HCEC 1CT (cell line): ENCODE results near the gene NRG3.

Experiments
- DNase-seq: peaks from one replicate; pipeline ENCODE4 v3.0.0-alpha.2; 2017

The NRG3 gene

DNA sequence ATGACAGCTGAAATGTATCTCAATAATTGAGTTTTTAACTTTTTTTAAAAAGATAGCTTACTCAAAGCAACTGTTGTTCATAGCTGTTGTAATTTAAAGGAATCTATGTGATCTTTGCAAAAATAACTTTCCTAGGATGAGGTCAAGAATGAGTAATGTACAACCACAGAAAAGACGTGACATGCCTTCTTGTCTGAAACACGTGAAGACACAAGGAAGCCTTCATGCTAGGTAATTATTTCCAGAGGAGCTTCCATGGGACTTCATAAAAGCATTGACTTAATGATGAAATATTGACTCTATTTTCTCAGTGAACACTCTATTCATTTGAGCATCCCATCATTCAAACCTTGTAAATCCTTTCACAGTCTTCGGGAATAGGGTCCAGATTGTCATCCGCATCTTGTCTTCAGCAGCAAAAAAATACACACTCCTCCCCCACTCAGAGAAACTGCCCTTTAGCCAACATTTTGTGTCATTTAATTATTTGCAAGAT is 528.0 kb downstream of the NRG3 start:
- no peak for DNase-seq

DNA sequence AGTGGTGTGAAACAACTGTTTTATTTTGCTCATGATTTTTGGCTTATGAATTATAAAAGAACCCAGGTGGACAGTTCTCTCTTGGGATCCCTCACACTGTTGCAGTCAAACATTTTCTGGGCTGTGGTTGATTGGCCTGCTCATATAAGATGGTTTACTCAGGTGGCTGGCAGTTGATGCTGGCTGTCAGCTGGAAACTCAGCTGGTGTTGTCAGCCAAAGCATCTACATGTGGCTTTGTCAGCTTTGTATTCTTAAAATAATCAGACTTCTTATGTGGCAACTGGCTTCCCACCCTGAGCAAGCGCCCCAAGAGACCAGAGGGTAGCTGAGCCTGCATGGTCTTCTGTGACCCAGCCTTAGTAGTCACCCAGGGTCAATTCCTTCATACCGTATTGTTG is 534.7 kb downstream of the NRG3 start:
- no peak for DNase-seq

DNA sequence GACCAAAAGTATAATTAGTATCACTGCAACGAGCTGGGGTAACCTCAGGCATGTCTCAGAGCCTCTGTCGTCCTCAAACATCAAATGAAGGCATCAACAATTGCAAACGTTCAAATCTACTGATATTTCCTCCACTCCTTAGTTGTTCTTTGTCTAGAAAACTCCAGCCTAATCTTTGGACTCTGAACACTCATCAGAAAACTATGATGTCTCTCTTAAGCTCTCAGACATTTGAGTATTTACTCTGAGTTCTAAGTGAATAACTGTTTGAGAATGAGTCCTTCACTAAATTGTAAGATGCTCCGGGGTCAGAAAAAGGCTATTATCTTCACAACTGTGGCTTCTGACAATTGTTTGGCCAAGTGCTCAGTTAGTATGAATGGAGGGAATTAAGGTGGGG is 536.4 kb downstream of the NRG3 start:
- DNase-seq, result no peak

DNA sequence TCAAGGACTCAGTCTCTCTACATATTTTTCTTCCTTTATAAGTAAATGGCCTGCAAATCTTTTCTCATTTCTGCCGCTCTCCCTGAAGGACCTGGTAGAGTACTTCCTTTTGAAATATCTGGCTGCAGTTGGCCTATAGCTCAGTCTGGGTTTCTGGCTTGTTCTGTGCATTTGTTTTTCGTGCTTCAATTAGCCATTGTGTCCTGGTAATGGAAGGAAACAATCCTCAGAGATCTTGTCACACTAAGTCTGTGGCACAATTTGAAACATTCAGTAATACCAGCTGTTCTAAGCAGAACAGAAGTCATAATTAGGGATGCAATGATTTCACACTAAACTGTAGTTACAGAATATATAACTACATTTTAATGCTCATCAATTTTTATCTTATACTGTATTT is 545.0 kb downstream of the NRG3 start:
- no peak for DNase-seq

DNA sequence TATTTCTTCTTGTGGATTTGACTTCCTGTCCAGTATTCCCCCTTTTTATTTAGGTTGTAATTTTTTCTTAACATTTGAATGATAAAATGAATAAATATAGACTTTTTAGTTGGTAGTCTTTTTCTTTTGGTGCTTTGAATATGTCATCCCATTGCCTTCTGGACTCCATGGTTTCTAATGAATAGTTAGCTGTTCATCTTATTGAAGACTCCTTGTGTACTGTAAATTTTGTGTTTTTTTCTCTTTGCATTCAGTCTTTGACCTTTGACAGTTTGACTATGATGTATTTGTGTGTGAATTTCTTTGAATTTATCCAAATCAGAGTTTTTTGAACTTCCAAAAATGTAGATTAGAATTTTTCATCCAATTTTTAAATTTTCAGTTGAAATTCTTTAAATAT is 554.3 kb downstream of the NRG3 start:
- DNase-seq, result no peak

DNA sequence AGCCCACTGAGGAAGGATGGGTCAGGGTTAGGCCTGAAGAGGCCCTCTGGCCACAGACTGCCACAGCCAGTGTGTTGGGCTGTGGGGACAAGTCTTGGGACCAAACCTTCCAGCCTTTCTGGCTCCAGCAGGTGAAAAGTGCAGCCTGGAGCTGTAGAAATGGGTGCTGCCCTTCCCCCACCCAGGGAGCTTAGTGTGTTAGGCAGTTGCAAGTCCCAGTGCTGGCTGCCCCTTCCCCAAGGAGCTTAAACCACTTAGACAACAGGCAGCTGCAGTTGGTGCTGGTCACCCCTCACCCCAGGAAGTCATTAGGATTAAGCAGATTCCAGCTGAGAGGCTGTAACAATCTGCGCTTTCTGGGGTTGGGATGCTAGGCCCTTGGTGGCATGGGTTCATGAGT is 563.3 kb downstream of the NRG3 start:
- no peak for DNase-seq

DNA sequence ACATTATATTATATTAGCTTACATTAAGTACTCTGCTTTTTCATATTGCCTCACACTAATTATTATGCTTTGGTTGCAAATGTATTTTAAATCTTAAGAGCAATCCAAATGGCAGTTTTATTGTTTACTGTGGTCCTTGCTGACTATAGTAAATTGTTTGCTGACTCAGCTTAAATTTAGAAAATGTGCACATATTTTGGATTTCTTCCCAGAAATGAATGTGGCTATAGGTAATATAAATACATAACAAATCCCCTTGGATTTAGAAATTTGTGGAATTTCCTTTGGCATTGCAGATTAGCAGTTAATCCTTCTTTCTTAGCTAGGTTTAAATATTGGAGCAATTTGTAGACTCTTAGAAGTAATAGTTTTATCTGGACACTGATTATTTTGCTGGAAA is 565.8 kb downstream of the NRG3 start:
- no peak for DNase-seq

DNA sequence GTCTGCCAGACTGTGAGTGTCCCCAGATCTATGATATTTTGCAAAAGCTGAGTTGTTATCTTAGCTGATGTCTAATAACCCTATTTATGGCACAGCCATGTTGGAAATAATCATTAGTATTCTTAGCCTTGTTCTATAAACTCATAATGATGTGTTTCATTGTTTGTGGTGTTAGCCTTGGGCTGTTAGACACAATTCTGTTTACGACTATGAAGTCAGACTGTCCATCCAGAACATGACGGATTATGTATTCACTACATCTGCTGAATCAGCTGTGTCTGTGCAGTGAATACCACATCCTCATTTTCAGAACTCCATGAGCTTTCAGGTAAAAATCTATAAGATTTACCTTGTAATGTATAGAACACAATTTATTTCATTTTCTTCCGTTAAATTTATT is 577.1 kb downstream of the NRG3 start:
- DNase-seq, result no peak

DNA sequence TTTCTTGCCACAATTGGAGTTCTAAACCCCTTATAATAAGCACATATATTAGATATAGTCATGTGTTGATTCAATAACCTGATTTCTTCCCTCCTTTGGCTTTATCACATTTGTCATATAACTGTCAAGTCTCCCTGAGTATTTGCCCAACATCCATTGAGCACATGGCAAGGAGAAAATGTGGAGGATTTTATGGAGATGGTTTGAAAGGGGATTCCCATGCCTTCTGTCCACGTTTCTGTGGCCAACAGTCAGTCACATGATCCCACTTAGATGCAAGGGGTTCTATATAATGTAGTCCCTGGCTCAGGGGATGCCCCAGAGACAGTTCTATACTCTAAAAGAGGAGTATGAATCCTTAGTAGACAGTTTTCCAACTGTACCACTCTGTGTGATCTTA is 577.7 kb downstream of the NRG3 start:
- no peak for DNase-seq

DNA sequence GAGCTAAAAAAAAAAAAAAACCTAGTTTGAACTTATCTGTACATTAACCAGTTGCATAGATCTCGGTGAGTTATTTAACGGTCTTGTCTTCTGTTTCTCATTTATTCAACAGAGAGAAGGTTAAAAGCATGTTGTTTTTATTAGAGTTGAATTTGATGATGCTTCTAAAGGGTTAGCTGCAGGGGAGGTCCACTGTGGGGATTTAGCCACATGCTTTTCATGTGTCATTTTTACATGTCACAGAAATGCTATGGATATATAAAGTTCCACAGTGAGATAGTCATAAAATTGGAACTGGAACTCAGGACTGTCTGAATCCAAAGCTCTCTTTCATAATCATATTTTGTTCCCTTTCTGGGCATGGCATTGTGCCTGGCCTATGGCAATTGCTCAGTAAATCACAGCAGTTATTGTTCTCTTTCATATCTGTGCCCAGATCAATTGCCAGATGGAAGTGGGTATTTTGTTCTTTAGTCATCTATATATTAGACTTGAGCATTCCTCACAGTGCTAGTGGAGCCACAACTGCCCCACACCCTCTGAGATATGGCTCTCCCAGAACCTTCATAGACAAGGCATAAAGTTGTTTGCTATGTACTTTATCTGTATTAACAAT is 578.8 kb downstream of the NRG3 start:
- DNase-seq, result no peak

DNA sequence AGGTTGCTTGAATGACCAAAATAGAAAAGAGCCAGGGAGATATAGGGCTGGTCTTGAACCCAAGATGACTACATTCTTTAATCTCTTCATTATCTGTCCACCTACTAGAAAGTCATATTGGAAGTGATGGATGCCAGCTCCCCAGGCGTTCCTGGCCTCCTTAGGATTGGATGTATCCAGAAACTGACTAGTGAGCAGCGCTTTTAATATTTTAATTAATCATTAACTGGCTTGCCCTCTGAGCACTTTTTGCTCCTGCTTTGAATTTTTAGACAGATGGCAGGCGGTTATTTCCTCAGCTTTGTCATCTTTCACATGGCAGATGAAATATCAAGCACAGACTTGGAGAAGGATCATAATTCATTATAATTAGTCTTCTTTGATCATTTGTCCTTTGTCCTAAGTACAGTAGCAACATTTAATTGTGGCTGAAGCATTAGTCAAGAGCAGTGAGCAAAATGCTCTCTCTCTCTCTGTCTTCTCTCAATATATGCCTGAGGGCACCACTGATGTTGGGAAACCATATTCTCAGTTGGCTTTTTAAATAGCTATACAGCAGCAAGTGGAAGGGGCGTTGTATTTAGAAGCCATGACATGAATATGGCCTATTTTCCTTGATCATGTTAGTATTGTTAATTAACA is 588.0 kb downstream of the NRG3 start:
- no peak for DNase-seq

DNA sequence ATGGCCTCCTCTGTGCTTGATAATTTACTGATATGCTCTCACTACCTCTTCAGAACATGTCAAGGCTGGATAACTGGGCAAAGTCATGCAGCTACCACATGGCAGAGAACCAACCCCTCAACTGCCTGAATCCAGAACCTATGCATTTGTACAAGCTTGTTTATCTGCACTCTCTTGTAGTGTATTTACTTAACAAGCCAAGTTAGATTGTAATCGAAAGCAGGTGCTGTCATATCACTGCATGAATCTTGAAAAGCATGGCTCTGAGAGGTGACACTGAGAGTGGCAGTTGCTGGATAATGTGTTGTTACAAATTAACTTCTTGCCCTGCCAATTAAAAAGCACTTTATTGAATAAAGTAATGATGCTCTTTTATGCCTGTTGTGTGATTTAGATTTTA is 588.6 kb downstream of the NRG3 start:
- no peak for DNase-seq

DNA sequence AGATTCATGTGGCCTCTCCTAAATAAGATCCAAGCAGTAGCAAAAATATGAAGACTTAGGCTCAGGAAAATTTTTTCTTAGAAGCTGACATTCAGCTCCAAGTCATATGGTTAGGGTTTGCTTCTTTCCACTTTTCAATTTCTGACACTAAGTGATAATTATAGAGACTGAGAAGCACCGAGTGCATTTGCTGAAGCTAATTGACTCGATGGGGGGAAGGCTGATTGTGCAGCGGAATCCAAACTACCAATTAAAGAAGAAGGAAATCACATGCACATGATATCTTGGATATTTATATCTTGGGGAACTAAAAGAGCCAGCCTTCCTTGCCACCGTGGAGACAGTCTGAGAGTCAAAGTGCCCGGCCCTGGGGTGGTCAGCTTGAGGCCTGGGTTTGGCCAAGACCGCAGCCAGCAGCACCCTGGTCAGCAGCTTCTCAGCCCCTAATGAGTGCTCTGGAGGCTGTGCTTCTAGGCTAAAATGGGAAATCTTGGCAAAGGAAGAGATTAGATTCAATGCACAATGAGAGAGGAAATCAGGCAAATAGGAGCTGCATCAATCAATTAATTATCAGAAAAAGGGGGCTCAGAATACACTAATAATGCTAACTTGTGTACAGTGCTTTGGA is 589.3 kb downstream of the NRG3 start:
- no peak for DNase-seq

DNA sequence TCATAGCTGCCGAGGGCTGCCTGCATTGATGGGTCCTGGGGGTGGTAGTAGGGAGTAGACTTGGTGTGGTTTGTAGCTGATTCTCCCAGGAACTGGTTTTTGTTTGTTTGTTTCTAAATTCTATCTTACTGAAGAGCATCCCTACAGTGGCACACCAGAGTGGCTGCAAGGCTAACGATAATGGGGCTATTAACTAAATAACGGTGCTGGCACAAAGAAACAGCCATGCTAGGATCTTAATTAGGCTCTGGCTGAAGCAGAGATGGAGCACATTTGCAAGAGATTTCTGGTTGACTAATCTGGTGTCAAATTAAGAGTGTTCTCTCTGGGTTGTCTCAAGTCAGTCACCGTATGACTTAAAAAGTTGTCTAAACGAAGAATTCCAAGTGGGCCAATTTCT is 590.0 kb downstream of the NRG3 start:
- no peak for DNase-seq

DNA sequence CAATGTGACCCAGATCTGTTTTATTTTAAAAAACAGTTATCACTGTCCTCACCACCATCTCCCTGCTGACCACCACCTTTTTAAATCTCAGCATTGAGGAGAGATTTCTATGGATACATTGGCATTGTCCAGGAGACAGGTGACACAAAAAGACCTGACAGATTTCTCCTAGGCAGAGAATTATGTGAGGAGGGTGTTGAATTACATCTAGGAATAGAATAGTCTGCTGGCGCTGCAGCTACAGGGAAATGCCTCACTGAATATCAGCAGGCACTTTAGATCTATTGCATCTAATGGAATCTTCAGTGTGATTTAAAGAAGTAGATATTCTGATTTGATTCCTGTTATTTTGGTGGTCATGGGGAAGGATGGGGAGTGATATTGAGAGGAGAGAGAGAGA is 593.5 kb downstream of the NRG3 start:
- DNase-seq, result no peak

DNA sequence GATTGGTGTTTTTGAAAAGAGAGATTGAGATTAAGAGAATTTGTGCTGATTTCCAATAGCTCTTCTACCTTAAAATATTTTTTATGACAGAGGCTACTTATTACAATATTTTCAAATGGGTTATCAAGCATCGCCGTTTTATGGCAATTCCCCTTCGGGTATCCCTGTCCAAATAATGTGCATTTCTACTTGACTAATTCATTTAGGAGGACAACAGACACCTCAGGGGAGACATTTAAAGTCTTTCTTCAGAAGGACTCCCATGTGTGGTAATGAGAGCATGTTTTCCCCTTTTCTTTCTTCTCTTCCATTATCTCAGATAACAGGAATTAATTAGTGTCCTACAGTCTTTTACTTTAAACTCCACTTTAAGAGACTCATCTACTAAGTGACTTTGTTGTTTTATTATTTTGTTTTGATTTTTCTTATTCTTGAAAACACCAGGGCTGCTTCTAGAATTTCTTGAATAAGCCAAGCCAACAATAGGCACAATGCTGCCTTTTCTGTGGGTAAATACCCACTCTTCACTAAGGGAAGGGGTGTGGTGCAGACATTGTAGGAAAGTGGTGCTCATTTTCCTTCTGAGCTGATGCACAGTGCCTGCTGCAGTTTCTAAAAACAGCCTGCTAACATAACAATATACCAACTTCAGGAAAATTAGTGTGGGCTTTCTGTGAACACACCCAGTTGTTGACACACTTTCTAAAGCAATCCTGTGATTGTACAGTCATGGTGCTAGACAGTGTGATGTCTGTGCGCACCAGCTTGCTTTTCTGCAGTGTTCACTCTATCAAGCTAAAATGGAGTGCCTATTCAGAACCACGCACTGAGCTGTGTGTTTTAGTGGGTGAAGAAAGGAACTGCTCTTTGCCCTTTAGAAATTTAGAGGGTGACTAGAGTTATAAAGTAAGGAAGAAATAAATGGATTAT is 597.7 kb downstream of the NRG3 start:
- no peak for DNase-seq

DNA sequence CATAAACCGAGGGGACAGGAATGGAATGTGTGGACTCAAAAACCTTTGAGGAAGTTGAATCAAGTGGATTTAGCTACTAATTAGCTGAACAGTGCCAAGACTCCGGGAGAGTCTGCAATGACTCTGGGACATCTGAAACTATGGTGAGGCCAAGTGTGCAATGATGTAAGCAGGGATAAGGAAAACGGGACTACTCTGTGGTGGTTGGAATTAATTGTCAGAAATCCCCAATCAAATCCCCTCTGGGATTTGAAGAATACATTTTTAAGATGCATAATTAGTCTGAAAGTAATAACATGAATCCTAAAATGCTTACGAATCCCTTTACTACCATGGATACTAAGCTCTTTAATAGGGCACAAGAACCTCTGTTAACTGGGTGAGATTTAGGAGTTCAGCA is 602.8 kb downstream of the NRG3 start:
- DNase-seq, result no peak

DNA sequence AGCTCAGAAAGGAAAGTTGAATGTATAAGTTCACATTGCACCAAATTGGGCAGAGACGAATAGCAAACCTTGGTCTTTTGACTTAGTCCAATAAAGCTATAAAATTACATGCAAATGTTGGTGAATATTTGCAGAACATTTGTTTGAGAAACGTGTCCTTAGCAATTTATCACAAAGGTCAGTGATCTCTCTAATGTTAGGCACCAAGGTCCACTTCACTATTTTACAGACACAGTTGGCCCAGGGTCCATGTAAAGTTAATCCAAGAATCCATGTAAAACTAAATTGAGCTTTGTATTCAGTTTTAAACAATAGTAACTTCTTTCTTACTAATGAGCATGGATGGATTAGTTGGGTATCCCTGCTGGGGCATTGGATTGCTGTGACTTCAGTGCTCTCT is 617.7 kb downstream of the NRG3 start:
- DNase-seq, result no peak

DNA sequence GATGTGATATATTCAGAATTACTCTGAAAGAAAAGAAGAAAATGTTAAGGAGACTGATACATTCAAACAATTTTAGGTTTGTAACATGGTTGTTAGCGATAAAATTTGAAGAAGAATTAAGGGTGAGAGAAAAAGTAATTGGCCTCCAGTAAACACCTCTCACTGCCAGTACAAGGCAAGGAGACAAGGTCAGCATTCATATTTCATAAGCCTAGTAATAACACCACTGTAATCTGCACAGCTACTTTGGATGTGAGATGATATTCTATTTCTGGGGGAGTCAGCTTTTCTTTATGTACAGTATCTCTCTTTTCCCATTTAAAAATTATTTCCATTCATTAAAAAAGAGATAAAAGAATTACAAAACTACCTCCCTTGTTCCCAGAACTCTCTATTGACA is 621.1 kb downstream of the NRG3 start:
- DNase-seq, result no peak

DNA sequence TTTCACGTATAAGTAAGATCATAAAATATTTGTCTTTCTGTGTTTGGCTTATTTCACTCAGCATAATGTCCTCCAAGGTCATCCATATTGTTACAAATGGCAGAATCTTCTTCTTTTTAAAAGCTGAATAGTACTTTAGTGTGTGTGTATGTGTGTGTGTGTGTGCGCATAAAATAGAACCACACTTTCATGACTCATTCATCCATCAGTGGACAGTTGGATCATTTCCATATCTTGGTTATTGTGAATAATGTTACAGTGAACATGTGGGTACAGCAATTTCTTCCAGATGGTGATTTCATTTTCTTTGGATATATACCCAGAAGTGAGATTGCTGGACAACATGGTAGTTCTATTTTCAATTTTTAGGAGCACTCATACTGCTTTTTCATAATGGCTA is 622.4 kb downstream of the NRG3 start:
- no peak for DNase-seq

DNA sequence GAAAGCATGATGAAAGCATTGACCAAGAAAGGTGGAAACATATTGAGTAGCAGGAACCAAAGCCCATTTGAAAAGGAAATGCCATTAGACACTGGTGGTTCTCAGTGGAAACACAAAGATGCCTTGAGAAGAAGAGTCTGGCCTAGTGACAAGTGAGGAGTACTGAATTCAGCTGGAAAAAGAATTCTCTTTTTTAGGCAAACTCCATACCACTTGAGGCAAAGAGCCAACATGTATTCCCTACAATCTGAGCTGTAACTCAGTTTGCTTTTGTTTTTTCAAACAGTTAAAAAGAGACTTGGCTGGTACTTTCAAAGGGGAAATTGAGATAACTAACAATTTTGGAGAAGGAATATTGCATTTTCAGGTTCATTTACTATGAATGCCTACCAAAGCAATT is 624.0 kb downstream of the NRG3 start:
- DNase-seq, result no peak

DNA sequence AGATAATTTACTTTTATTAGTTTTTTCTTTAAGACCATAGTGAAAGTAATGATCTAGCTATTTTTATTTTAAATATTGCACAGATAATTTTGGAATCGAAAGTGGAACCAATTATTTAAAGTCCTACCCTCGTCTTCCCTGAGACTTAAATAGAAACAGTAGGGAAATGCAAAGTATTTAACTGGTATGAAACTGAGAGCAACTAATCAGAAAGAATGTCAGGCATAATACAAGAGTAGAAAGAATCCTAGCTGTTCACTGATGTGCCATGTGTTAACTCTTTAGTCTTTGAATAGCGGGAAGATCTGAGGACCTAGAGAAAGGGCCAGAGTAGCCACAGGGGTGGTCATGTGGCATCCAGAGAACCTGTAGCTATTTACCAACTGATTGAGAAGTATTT is 630.0 kb downstream of the NRG3 start:
- DNase-seq, result no peak

DNA sequence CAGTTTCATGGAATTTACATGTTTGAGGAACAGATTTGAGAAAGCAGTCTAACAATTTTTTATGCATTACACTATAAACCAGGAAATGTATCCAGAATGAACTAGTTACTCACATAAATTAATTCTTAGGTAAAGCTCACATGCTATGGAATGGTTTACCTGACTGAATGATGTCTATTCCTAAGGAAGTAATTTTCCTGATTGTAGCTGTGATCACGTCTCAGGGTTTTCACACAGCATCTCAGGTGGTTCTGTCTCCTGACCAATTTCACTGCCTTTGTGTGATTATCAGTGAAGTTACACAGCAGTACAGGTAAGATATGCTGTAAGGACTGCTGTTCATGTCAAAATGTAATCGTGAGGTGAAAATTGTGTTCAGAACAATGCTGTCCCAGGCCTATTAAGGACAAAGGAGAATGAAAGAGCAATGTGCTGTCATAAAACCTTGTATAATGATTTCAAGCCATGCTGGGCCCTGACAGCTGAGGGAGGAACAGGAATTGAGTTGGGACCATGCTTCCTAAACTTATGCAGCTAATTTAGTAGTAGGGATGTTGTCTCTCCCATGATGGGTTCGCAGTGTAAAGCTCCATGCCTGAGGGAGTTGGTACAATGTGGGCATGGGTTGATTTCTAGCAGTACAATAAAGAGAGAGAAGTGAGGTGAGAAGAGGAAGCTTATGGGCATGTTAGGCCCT is 631.8 kb downstream of the NRG3 start:
- DNase-seq, result no peak
